Activated naive CD4-positive, alpha-beta T cell treated with anti-CD3 and anti-CD28 coated beads, Interleukin-2, amount 10 ng/mL, durations not matched to agents 7 days and 5 days (primary cell): ENCODE results near the gene ZBTB12.

ENCODE experiments used
- CTCF ChIA-PET: fragments of 350-600 bp; sonication (Branson Sonifier 250); formaldehyde crosslinking; loops from one replicate; lab custom pipeline; 2021; ENCODE audit warnings: antibody characterized with exemption; lab: Charles Lee
- DNase-seq: peaks from one replicate; pipeline ENCODE4 v3.0.0-alpha.2; 2020
- H3K27ac Mint-ChIP-seq: one replicate; pipeline ENCODE4 v1.8.0; 2021; ENCODE audit warnings: mild to moderate bottlenecking, moderate library complexity, mixed read lengths
- H3K27me3 Mint-ChIP-seq: one replicate; pipeline ENCODE4 v1.8.0; 2021; ENCODE audit warnings: mild to moderate bottlenecking, mixed read lengths
- H3K36me3 Mint-ChIP-seq: one replicate; pipeline ENCODE4 v1.8.0; 2021; ENCODE audit warnings: mixed read lengths
- H3K4me1 Mint-ChIP-seq: one replicate; pipeline ENCODE4 v1.8.0; 2021; ENCODE audit warnings: mixed read lengths
- H3K4me3 Mint-ChIP-seq: one replicate; pipeline ENCODE4 v1.8.0; 2021; ENCODE audit warnings: mild to moderate bottlenecking, moderate library complexity, mixed read lengths
- H3K9me3 Mint-ChIP-seq: one replicate; pipeline ENCODE4 v1.8.0; 2021; ENCODE audit warnings: mixed read lengths

Gene ZBTB12

DNA sequence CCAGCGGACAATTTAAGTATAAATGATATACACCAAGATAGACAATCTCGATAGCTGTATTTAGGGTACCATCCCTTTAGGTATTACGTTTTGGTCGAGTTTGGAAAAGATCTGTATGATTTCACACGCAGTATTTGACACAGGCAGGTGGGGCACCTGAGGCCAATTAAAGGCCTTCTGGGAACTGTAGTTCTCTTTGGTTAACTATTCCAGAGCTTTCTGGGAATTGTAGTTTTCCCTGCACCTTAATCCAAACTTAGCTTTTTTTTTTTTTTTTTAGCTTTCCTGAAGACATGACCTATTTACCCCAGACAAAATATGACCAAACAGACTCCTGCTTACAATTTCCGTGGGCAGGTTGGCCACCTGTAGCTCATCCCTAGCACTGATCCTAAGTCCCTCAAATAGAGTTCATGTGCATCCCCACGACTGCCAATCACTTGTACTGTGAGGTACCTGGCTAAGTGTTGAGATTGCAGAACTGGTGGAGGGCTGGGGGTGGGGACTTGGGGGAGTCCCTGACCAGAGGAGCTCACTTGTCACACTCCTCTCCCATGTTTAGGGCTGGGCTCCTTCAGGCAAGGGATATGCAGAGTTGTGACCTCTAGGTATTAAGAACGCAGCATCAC, 3.4 kb downstream of the ZBTB12 start:
- peaks cover 49% of the 10 kb centered on the region for H3K4me1 Mint-ChIP-seq
- peaks cover 23% of the 10 kb centered on the region for H3K36me3 Mint-ChIP-seq
- CTCF ChIA-PET: interaction anchor here (0.6 to 1.6 kb wide), 4 partner anchors 54 to 1122 kb away, joined by 3 to 6 read pairs (median 3); no protein-coding TSS in a partner anchor
- peaks cover 13% of the 10 kb centered on the region for H3K27me3 Mint-ChIP-seq
- peak overlapping the region; percentile 96 for H3K4me3 Mint-ChIP-seq
- peak; percentile 53 for DNase-seq
- no peaks in the 10 kb centered on the region for H3K9me3 Mint-ChIP-seq
- H3K27ac Mint-ChIP-seq: peak overlapping the region; percentile 95

- CTCF ChIA-PET: interaction anchor here (0.6 to 1.6 kb wide), 6 partner anchors 34 to 1121 kb away, joined by 3 to 6 read pairs (median 3); partner anchors contain the start of gene DXO
- H3K4me3 Mint-ChIP-seq: peak within 1 kb of the TSS; percentile 96
- H3K4me1 Mint-ChIP-seq: peaks cover 51% of the 10 kb centered on the region
- DNase-seq: peak; percentile 90
- peak within 1 kb of the TSS; percentile 95 for H3K27ac Mint-ChIP-seq
- peaks cover 6% of the 10 kb centered on the region for H3K27me3 Mint-ChIP-seq
- peaks cover 26% of the 10 kb centered on the region for H3K36me3 Mint-ChIP-seq
- H3K9me3 Mint-ChIP-seq: no peaks in the 10 kb centered on the region
Observed at GRCh38 chr6:31897612-31898382, 4.1 kb downstream of the ZBTB12 start, which contains the start of gene EHMT2. EHMT2 (minus strand) TSS chr6:31897698; CDS start chr6:31897677, 21 bp downstream.

DNA sequence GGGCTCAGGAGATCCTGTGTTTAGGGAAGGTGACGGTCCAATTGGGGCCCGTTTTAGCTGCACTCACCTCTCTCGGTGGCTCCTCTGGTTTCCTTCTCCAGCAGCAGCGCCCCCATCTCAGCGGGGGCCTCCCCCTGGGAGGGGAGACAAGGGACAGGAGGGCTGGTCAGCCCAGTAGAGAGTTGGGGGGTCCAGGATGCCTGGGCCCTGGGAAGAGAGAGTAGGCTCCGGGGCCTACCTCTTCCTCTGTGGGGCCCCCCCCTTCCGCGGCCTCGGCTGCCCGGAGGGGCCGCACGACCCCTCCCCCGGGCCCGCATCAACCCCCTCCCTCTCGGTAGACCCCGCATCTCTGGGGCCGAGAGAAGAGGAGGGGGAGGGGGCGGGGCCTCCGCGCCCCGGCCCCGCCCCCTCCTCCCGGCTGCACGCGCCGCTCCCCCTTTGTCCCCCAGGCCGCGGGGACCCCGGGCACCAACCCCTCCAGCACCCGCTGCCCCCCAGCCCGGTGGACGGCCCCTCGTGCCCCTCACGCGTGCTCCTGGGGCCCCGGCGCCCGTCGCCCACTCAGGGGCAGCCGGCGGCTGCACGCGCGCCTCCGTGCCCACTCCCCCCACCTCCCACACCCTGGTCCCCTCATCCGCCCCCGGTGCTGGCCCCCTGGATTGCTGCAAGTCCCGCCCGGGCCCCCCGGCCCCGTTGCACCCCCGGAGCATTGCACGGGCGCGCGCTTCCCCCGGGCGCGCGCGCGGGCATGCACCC, 4.9 kb downstream of the ZBTB12 start:
- H3K4me1 Mint-ChIP-seq: peaks cover 45% of the 10 kb centered on the region
- no peaks in the 10 kb centered on the region for H3K27me3 Mint-ChIP-seq
- no peak for DNase-seq
- H3K4me3 Mint-ChIP-seq: peak overlapping the region; percentile 96
- H3K9me3 Mint-ChIP-seq: no peaks in the 10 kb centered on the region
- peaks cover 33% of the 10 kb centered on the region for H3K36me3 Mint-ChIP-seq
- CTCF ChIA-PET: interaction anchor here (0.9 to 1.6 kb wide), 3 partner anchors 34 to 75 kb away, joined by 3 to 6 read pairs (median 5); partner anchors contain the start of gene DXO
- H3K27ac Mint-ChIP-seq: peak overlapping the region; percentile 85

DNA sequence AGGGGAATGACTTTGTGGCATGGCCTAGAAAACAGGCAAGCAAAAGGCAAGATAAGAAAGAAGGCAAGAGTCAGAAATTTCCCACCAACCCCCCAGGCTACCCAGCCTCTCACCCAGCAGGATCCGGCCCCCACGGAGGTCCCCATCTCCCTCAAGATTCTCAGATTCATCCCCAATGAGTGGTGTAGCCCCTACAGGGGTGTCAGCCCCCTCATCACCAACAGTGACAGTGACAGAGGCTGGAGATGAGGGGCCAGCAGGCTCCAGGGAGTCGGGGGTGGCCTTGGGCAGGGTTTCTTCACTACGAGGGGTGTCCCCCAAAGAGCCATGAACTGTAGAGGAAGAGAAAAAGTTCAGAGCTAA, 5.4 kb downstream of the ZBTB12 start:
- peak overlapping the region; percentile 85 for H3K27ac Mint-ChIP-seq
- peaks cover 45% of the 10 kb centered on the region for H3K4me1 Mint-ChIP-seq
- H3K27me3 Mint-ChIP-seq: no peaks in the 10 kb centered on the region
- H3K36me3 Mint-ChIP-seq: peaks cover 37% of the 10 kb centered on the region
- H3K9me3 Mint-ChIP-seq: no peaks in the 10 kb centered on the region
- DNase-seq: no peak
- CTCF ChIA-PET: interaction anchor here (0.6 to 1.4 kb wide), 2 partner anchors 33 to 312 kb away, joined by 4 to 5 read pairs; no protein-coding TSS in a partner anchor
- peak overlapping the region; percentile 78 for H3K4me3 Mint-ChIP-seq

- CTCF ChIA-PET: interaction anchor here (1.0 kb wide), 1 partner anchor 60 kb away, joined by 3 read pairs; no protein-coding TSS in a partner anchor
Observed at GRCh38 chr6:31892821-31893220, 9.1 kb downstream of the ZBTB12 start.

GRCh38 chr6:31889331-31889972, 12.4 kb downstream of the ZBTB12 start:
- H3K27ac Mint-ChIP-seq: no peak overlapping the region
- CTCF ChIA-PET: interaction anchor here (0.6 to 2.1 kb wide), 2 partner anchors 63 to 175 kb away, joined by 3 to 7 read pairs; no protein-coding TSS in a partner anchor

More at GRCh38 chr6:31892821-31893220, 9.1 kb downstream of the ZBTB12 start:
- peaks cover 21% of the 10 kb centered on the region for H3K4me1 Mint-ChIP-seq
- DNase-seq: no peak
- no peak overlapping the region for H3K4me3 Mint-ChIP-seq
- H3K27me3 Mint-ChIP-seq: no peaks in the 10 kb centered on the region
- H3K9me3 Mint-ChIP-seq: no peaks in the 10 kb centered on the region
- peaks cover 39% of the 10 kb centered on the region for H3K36me3 Mint-ChIP-seq
- no peak overlapping the region for H3K27ac Mint-ChIP-seq

DNA sequence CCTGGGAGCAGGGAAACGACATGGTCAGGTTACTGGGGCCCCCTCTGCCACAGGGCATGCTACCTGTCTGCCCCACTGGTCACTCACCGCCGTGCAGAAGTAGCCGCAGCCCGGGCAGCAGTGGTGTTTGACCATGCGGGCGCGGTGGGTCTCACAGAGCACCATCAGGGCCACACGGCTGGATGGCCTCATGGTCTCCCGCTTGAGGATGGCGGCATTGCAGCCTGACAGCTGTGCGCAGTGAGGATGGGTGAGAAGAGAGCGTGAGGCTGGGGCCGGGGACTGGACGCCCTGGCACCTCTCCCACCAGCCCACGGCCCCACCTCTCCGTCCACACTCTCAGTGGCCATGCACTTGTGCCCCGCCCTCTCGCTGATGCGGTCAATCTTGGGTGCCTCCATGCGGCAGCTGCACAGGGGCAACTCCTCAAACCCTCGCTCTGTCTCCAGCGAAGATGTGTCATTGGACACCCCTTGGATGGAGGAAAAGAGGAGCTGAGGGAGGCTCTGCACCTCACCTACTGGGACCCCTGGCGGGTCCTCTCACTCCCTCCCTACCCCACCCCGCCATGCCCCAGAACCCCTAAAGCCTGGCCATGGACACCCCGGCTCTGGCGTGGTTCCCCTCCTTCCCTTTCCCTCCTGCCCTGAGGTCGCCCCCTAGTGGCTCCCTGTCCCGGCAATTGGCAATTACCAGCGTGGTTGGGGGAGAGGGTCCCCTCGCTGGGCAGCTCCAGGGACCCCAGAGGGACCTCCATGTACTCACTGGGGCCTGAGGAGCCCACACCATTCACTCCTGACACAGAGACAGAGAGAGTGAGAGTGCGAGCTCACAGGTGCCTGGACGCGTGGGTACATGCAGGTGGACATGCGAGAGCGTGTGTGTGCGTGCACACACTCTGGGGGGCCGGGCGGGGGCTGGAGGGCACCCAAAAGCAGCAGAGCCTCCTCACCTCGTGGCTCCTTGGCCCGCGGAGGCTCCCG, 13.3 kb downstream of the ZBTB12 start:
- CTCF ChIA-PET: interaction anchor here (0.6 to 2.1 kb wide), 5 partner anchors 41 to 199 kb away, joined by 3 to 7 read pairs (median 3); no protein-coding TSS in a partner anchor
- Mint-ChIP-seq H3K9me3 (no peaks in the 10 kb centered on the region), H3K27ac (no peak overlapping the region), H3K4me1 (peaks cover 8% of the 10 kb centered on the region), H3K4me3 (no peak overlapping the region), H3K27me3 (no peaks in the 10 kb centered on the region), H3K36me3 (peaks cover 45% of the 10 kb centered on the region)
- peak; percentile 60 for DNase-seq

More at GRCh38 chr6:31889331-31889972, 12.4 kb downstream of the ZBTB12 start:
- Mint-ChIP-seq H3K27me3 (no peaks in the 10 kb centered on the region), H3K36me3 (peaks cover 47% of the 10 kb centered on the region), H3K4me3 (no peak overlapping the region), H3K9me3 (no peaks in the 10 kb centered on the region), H3K4me1 (peaks cover 9% of the 10 kb centered on the region)
- DNase-seq: no peak

DNA sequence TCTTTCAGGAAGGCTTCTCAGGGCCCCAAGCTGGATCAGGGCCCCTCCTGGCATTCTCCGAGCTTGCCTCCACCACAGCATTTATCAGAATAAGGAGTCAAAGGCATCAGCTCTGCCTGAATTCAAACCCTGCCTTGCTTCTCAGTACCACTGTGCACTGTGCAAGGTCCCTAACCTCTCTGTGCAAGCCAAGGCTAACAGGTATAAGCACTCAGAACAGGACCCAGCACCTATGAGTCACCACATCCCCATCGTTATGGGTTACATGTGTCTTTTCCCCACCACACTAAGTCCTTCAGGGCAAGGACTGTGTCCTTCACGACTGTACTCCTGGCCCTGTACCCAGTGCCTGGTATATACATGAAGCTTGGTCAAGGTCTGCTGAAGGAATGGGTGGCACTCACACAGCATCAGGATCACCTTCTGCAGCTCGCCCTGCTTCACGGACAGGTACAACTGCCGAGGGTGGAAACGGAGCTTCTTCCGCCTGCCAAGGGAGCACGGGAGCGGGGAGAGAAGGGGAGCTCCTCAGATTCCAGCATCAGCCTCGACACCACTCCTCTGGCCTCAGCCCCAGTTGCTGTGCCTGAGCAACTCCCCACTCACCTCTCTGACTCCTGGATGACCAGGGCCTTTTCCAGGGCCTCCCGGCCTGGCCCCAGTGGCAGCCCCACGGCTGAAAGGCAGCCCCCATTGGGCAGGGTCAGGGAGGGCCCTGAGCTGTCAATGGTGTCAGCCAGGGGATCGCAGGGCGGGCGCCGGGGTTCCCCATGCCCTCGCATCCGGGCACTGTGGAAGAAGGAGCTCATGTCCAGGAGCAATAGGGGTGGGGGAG, 14.5 kb downstream of the ZBTB12 start:
- DNase-seq: no peak
- no peaks in the 10 kb centered on the region for H3K27me3 Mint-ChIP-seq
- no peak overlapping the region for H3K4me3 Mint-ChIP-seq
- H3K36me3 Mint-ChIP-seq: peaks cover 46% of the 10 kb centered on the region
- peaks cover 2% of the 10 kb centered on the region for H3K4me1 Mint-ChIP-seq
- CTCF ChIA-PET: interaction anchor here (0.7 to 1.0 kb wide), 2 partner anchors 24 to 65 kb away, joined by 3 to 4 read pairs; partner anchors contain the start of gene NEU1
- no peaks in the 10 kb centered on the region for H3K9me3 Mint-ChIP-seq
- no peak overlapping the region for H3K27ac Mint-ChIP-seq

DNA sequence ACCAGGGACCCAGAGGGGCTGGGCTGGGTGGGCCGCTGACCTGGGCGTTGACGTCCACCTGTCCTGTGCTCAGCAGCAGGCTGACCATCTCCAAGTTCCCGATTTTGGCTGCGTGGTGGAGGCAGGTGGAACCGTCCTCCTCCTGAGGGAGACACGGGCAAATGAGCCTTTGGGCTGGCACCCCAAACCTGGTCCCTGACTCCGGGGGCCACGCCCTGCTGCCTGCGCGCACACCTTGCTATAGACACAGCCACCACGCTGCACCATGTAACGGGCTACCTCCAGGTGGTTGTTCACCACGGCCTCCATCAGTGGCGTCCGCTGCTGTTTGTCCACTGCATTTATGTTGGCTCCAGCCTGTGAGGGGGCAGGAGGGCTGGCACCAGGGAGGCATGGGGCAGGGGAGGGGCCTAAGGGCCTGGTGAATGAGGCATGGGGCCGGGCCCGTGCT, 15.3 kb downstream of the ZBTB12 start:
- no peaks in the 10 kb centered on the region for H3K27me3 Mint-ChIP-seq
- peaks cover 43% of the 10 kb centered on the region for H3K36me3 Mint-ChIP-seq
- CTCF ChIA-PET: no interaction called here
- H3K4me1 Mint-ChIP-seq: peaks cover 2% of the 10 kb centered on the region
- no peak overlapping the region for H3K4me3 Mint-ChIP-seq
- DNase-seq: no peak
- no peaks in the 10 kb centered on the region for H3K9me3 Mint-ChIP-seq
- H3K27ac Mint-ChIP-seq: no peak overlapping the region

- peaks cover 47% of the 10 kb centered on the region for H3K36me3 Mint-ChIP-seq
- H3K4me1 Mint-ChIP-seq: no peaks in the 10 kb centered on the region
- no peaks in the 10 kb centered on the region for H3K9me3 Mint-ChIP-seq
- H3K27ac Mint-ChIP-seq: no peak overlapping the region
- DNase-seq: no peak
- no peak overlapping the region for H3K4me3 Mint-ChIP-seq
- CTCF ChIA-PET: no interaction called here
- H3K27me3 Mint-ChIP-seq: no peaks in the 10 kb centered on the region
Observed at GRCh38 chr6:31884528-31885035, 17.3 kb downstream of the ZBTB12 start.

DNA sequence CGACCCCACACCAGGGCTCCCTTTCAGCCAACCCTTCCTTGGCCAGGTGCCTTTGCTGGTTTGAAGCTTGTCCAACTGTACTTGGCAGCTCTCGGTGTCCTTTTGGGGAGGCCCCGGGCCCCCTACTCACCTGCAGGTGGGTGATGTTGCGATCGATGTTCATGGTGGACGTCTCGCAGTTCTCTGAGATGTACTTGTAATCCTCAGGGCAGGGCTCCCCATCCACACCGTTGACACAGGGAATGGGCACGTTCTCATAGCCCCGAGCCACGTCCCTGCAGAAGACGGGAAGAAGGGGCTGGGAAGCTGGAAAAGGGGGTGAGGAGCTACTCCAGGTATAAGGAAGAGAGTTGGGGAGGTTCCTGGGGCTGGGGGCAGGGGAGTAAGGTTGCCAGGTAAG, 18.2 kb downstream of the ZBTB12 start:
- Mint-ChIP-seq H3K36me3 (peaks cover 46% of the 10 kb centered on the region), H3K9me3 (no peaks in the 10 kb centered on the region), H3K4me3 (no peak overlapping the region), H3K27me3 (no peaks in the 10 kb centered on the region), H3K4me1 (no peaks in the 10 kb centered on the region), H3K27ac (no peak overlapping the region)
- CTCF ChIA-PET: no interaction called here
- DNase-seq: no peak
